GM11168 (cell line): Measurements from ENCODE around the gene KTN1.

Experiments used
- in situ Hi-C: fragments of 300-500 bp; cut with MboI; formaldehyde crosslinking; loops from one replicate; pipeline ENCODE4 v1.12.0; 2022; ENCODE audit warnings: low sequenced_read_pairs; ENCODE audit not compliant: unreplicated experiment

The KTN1 gene

GRCh38 chr14:55604900-55605418 lies 25.0 kb downstream of the KTN1 start:
- in situ Hi-C loops, result no loop called here

DNA sequence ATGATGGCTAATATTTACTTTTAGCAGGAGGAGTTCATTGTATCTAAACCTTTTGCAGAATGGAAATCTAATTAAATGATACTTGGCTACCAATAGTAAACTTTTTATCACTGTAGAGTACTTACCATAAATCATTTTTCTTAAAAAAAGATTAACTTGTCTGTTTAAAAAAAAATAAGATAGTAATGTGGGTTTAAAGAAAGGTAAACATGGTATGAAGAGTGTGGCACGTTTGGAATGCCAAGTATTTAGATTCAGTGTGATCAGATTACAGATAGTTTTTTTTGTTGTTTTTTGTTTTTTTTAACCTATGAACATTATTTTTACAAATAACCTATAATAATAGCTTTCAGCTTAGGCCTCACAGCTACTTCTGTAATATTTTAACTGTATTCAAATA lies 25.8 kb downstream of the KTN1 start:
- in situ Hi-C loops, result no loop called here

GRCh38 chr14:55607386-55607785 lies 27.4 kb downstream of the KTN1 start:
- in situ Hi-C loops, result no loop called here

- in situ Hi-C loops, result no loop called here
Measured at GRCh38 chr14:55609681-55610080, 29.7 kb downstream of the KTN1 start.

DNA sequence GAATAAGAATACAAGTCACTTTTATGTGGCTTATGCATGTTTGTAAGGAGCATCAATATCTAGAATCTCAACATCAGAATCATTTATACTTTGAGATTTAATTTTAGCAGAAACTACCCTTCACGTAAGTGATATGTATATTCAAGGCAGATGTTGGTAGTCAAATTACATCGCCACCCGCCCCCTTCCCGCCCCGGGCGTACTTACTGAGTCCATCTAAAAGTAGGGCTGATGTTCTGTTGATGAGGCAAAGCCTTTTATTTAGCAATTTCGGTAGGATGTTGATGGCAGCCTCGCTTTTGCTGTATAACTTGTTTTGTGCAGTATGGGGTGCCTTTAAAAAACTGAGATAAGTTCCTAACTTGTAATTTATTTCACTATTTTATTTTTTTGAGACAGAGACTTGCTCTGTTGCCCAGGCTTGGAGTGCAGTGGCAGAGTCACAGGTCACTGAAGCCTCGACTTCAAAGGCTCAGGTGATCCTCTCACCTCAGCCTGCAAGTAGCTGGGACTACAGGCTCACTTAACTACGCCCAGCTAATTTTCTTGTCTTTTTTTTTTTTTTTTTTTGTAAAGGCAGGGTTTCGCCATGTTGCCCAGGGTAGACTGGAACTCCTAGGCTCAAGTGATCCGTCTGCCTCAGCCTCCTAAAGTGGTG lies 30.8 kb downstream of the KTN1 start:
- in situ Hi-C loops, result no loop called here

- in situ Hi-C loops, result no loop called here
Measured at GRCh38 chr14:55611859-55612258, 31.9 kb downstream of the KTN1 start.

- in situ Hi-C loops, result no loop called here
Measured at GRCh38 chr14:55614304-55614703, 34.3 kb downstream of the KTN1 start.

DNA sequence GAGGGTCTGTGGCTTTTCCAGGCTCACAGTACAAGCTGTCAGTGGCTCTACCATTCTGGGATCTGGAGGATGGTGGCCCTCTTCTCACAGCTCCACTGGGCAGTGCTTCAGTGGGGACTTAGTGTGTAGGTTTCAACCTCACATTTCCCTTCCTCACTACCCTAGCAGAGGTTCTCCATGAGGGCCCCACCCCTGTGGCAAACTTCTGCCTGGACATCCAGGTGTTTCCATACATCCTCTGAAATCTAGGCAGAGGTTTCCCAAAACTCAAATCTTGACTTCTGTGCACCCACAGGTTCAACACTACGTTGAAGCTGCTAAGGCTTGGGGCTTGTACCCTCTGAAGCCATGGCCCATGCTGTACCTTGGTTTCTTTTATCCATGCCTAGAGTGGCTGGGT lies 40.3 kb downstream of the KTN1 start:
- in situ Hi-C loops, result no loop called here

GRCh38 chr14:55620981-55621380 lies 41.0 kb downstream of the KTN1 start:
- in situ Hi-C loops, result no loop called here

- in situ Hi-C loops, result no loop called here
Measured at GRCh38 chr14:55621391-55621790, 41.4 kb downstream of the KTN1 start.

GRCh38 chr14:55624913-55625312 lies 44.9 kb downstream of the KTN1 start:
- in situ Hi-C loops, result no loop called here

GRCh38 chr14:55625481-55625880 lies 45.5 kb downstream of the KTN1 start:
- in situ Hi-C loops, result no loop called here

- in situ Hi-C loops, result no loop called here
Measured at GRCh38 chr14:55626131-55626530, 46.1 kb downstream of the KTN1 start.

GRCh38 chr14:55628426-55628825 lies 48.4 kb downstream of the KTN1 start:
- in situ Hi-C loops, result no loop called here

DNA sequence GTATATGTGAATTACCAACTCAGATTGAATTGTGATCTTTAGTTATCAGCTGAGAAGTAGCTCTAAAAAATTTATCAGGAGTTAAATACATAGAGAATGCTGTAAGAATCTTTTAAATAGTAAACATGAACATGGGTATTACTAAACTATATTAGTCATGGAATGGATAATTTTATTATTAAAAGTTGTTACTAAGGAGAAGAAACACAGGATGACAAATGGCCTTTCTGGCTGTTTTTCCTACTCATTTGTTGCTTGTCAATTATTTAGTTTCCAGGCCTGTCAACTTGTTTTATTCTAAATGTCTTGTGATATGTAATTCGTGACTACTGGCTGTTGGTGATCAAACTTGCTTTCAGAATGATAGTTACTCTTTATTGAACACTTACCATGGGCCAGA lies 58.7 kb downstream of the KTN1 start:
- in situ Hi-C loops, result no loop called here

- in situ Hi-C loops, result no loop called here
Measured at GRCh38 chr14:55641290-55641689, 61.3 kb downstream of the KTN1 start.

- in situ Hi-C loops, result no loop called here
Measured at GRCh38 chr14:55641954-55642353, 61.9 kb downstream of the KTN1 start.

- in situ Hi-C loops, result no loop called here
Measured at GRCh38 chr14:55645145-55645544, 65.1 kb downstream of the KTN1 start.

DNA sequence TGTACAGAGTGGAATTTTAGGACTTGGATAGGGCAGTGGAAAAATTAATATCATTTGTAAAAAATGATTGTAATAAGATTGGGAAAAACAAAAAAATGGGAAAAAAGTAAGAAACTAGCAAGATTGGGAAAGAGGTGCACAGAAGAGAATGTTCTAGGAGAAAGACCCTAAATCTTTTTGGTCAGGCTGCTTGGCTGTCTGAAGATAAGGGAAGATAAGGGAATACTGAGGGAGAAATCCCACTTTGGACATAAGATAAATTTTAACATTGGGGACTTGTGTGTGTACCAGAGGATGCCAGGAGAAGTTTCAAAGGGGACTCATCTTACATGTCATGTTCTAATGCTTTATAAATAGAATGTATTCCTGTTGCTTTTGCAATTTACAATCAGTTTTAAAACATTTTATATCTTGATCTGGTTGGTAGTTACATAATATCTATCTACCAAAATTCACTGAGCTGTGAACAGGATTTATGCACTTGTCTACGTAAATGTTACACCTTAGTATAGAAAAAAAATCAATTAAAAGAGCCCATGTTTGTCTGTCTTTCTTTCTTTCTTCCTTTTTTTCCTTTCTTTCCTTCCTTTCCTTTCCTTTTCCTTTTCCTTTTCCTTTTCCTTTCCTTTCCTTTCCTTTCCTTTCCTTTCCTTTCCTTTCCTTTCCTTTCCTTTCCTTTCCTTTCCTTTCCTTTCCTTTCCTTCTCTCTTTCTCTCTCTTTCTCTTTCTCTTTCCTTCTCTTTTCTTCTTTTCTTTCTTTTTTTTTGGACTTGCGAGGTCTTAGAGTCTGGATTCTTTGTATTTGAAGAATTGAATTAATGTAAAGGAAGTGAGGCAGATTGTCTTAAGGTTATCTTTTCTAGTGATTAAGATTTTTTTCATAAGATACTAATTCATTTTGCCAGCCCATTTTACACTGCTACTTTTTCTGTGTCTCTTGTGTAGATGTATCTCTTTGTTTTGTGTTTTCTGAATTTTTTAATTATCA lies 66.1 kb downstream of the KTN1 start:
- in situ Hi-C loops, result no loop called here

GRCh38 chr14:55650992-55651391 lies 71.0 kb downstream of the KTN1 start:
- in situ Hi-C loops, result no loop called here

- in situ Hi-C loops, result no loop called here
Measured at GRCh38 chr14:55654243-55654642, 74.2 kb downstream of the KTN1 start.
